WTC11 (cell line): Measurements from ENCODE around the gene C1QL4.

Source experiments
- CREB1 ChIP-seq: sonication (generic); formaldehyde crosslinking; IDR thresholded peaks from 2 replicates; pipeline ENCODE4 v1.8.0; 2023; ENCODE audit warnings: mild to moderate bottlenecking, missing genetic modification reagents
- SP1 ChIP-seq: sonication (generic); formaldehyde crosslinking; conservative IDR thresholded peaks from 2 replicates; pipeline ENCODE4 v1.8.1; 2022; ENCODE audit warnings: missing genetic modification reagents

DNA sequence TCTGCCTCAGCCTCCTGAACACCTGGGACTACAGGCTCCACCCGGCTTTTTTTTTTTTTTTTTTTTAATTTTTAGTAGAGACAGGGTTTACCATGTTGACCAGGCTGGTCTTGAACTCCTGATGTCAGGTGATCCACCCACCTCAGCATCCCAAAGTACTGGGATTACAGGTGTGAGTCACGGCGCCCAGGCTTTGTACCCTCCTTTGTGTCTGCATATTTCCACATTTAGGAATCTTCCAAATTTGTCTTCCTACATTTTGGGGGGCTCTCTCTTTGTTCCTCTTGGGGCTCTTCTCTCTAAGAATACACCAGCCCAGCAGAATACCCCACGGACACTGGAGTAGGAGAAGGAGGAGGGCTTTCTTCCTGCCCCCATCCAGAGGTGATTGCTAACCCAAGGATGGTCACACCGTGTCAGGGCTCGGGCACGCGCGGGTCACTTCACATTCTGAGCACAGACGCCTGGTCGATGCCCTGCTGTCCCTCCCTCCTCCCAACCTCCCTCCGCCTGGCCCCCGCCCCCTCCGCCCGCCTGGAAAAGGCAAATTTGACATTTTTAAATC, 7.6 kb upstream of the C1QL4 start:
- no peak for TF ChIP-seq CREB1 (CRISPR knock-in tag)
- TF ChIP-seq SP1 (CRISPR knock-in tag): no peak
